Measurements from ENCODE around the gene RFTN1. TPM values are rescaled to one million over a fixed set of nuclear protein-coding genes. Genes with fewer than 3 reads are reported as not detected.

Gene RFTN1
- total and polyA plus RNA-seq, 2 donors (not counting 3 experiments of a cell fraction or from before 2014, with no cell fraction given): 40.3 to 43.3 TPM

GRCh38 chr3:16317561-16317945 is 195.9 kb downstream of the RFTN1 start:
- no peak overlapping the region for H3K4me3 ChIP-seq (replicated peaks in 1 of 3; ENCODE audit: insufficient read depth in 1 of 3, low read depth in 1 of 3, low read length in 3 of 3)
- dilution Hi-C loops (cut with MboI; ENCODE audit: extremely low pct_ligation_motif_present, low sequenced_read_pairs): no loop called here
- no peak overlapping the region for H2AFZ ChIP-seq (ENCODE audit: low read depth, low read length)
- no peak overlapping the region for H3K27ac ChIP-seq (ENCODE audit: insufficient read depth, low read depth, low read length)
- no peak for TF ChIP-seq POLR2A (IDR thresholded peaks at IDR 0.05; ENCODE audit: low read depth, low read length)
- no peak for TF ChIP-seq JUN (IDR thresholded peaks at IDR 0.05; ENCODE audit: borderline replicate concordance, insufficient read depth, insufficient read length, low read depth)
- TF ChIP-seq POLR2AphosphoS5 (IDR thresholded peaks at IDR 0.05; ENCODE audit: insufficient read depth, low read depth, low read length): no peak
- TF ChIP-seq CTCF (IDR thresholded peaks at IDR 0.05; ENCODE audit: extremely low read depth in 1 of 2, insufficient read depth in 1 of 2, low read depth in 1 of 2, low read length in 2 of 2): no peak
- TF ChIP-seq GATA2 (IDR thresholded peaks at IDR 0.05; ENCODE audit: insufficient read depth, insufficient read length, low read depth, low read length): no peak
- no peak for TF ChIP-seq MAX (IDR thresholded peaks at IDR 0.05; ENCODE audit: insufficient read depth, insufficient read length)
- no peak for TF ChIP-seq FOS (IDR thresholded peaks at IDR 0.05; ENCODE audit: borderline replicate concordance, insufficient read depth, low read length)
- TF ChIP-seq MYC (IDR thresholded peaks at IDR 0.05; ENCODE audit: low read depth, low read length): no peak
- TF ChIP-seq EZH2 (IDR thresholded peaks at IDR 0.05; ENCODE audit: borderline replicate concordance, low read depth, low read length, severe bottlenecking): no peak
- FAIRE-seq (no peak), DNase-seq (ENCODE audit: low read depth, low spot score) (no peak)
- intact Hi-C loops (cut with micrococcal nuclease): no loop called here
- no TSS peak for BruUV-seq (replicated peaks)
- CTCF ChIA-PET: interaction anchor here (1.6 kb wide), 1 partner anchor 27 kb away, joined by 8 read pairs; no protein-coding TSS in a partner anchor
- no peak overlapping the region for H3K4me2 ChIP-seq (ENCODE audit: insufficient read depth, low read length)
- no peaks in the 10 kb centered on the region for H3K27me3 ChIP-seq (ENCODE audit: control insufficient read depth in 2 of 2, insufficient read depth in 2 of 2, low read length in 2 of 2)
- H3K79me2 ChIP-seq (ENCODE audit: control insufficient read depth, insufficient read depth, low read length): no peaks in the 10 kb centered on the region
- H3K36me3 ChIP-seq (ENCODE audit: control insufficient read depth in 2 of 2, extremely low read depth in 1 of 2, insufficient read depth in 2 of 2, low read length in 2 of 2): peaks cover 0 to 21% of the 10 kb centered on the region in 2 experiments
- no peaks in the 10 kb centered on the region for H4K20me1 ChIP-seq (replicated peaks; ENCODE audit: control insufficient read depth, extremely low read depth, insufficient read depth, low read length)
- H3K9me3 ChIP-seq (replicated peaks; ENCODE audit: control insufficient read depth, insufficient read depth, low read length): no peaks in the 10 kb centered on the region
- no peaks in the 10 kb centered on the region for H3K9me1 ChIP-seq (replicated peaks; ENCODE audit: control insufficient read depth, extremely low read depth, insufficient read depth, low read length)
- H3K4me1 ChIP-seq (ENCODE audit: control insufficient read depth, extremely low read depth, insufficient read depth, low read length): no peaks in the 10 kb centered on the region
- POLR2A ChIA-PET: no interaction called here
- no peak overlapping the region for H3K9ac ChIP-seq (replicated peaks; ENCODE audit: extremely low read depth, insufficient read depth, low read length)
